WI38 (cell line): ENCODE results near the gene ZNF726.
"Not testable (repeated sequence)": the region's sequence is repeated elsewhere in the genome, so short reads cannot be mapped to it uniquely, and the experiment has no call there.

Experiments
- H3K4me3 ChIP-seq: 2 replicates; pipeline ENCODE4 v1.5.1; 2011; ENCODE audit warnings: low read depth, mild to moderate bottlenecking, control low read depth, low read length
- TF ChIP-seq, protein P1 (sequence below): IDR thresholded peaks from 2 replicates; pipeline ENCODE4 v1.5.1; 2012; ENCODE audit warnings: low read depth, mild to moderate bottlenecking, control low read depth, low read length

Gene ZNF726

DNA sequence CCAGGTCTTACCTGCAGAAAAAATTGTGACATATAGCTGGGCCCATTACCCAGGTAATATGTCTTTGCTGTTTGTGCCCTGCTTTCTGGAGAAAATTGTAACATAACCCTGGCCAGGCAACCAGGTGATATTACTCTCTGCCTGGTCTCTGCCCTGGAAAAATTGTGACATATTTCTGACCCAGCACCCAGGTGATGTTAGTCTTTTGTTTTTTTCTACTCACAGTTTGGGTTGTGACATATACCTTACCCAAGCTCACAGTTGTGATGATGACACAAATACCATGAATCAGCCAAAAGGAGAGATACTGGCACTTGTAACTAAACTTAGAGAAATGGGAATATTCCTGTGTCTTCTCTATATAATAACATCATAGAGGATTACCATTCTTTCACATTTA is 6.5 kb upstream of the ZNF726 start:
- no peak overlapping the region for H3K4me3 ChIP-seq
- TF ChIP-seq, protein P1, sequence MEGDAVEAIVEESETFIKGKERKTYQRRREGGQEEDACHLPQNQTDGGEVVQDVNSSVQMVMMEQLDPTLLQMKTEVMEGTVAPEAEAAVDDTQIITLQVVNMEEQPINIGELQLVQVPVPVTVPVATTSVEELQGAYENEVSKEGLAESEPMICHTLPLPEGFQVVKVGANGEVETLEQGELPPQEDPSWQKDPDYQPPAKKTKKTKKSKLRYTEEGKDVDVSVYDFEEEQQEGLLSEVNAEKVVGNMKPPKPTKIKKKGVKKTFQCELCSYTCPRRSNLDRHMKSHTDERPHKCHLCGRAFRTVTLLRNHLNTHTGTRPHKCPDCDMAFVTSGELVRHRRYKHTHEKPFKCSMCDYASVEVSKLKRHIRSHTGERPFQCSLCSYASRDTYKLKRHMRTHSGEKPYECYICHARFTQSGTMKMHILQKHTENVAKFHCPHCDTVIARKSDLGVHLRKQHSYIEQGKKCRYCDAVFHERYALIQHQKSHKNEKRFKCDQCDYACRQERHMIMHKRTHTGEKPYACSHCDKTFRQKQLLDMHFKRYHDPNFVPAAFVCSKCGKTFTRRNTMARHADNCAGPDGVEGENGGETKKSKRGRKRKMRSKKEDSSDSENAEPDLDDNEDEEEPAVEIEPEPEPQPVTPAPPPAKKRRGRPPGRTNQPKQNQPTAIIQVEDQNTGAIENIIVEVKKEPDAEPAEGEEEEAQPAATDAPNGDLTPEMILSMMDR, result no peak

DNA sequence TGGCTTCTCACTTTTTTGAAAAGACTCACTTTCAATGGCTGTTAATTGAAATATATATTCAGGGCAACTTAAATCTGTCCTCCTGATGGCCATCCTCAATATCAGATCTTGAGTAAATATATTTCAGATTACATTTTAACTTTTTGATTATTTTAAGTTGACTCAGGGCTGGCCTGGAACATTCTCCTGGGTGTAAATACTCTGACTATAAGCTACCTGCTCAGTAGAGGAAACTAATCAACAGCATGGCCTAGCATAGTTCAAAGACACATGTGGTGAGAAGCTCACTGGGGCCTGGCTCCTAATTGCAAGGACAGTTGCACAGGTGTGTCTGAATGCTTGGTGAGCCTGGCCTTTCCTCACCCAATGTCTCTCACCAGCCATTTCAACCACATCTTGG is 5.5 kb upstream of the ZNF726 start:
- H3K4me3 ChIP-seq, result no peak overlapping the region
- TF ChIP-seq, protein P1, result no peak

DNA sequence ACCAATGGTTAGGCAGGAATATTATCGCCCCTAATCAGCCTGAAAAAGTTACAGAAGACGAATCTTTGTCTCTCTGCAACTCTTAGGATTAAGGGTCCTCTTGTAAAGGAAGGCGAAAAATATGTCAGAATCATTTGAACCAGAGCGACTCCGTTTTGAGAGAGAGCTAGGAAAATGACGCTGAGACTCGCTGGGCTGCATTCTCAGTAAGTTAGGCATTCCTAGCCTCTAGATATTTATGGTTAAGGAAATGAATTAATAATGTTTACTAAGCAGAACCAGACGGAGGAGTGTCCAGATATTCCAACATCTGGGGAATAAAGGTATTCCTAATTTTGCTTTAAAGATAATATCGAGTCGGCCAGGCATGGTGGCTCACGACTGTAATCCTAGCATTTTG is 755 bp upstream of the ZNF726 start:
- H3K4me3 ChIP-seq, result no peak overlapping the region
- TF ChIP-seq, protein P1, result no peak

DNA sequence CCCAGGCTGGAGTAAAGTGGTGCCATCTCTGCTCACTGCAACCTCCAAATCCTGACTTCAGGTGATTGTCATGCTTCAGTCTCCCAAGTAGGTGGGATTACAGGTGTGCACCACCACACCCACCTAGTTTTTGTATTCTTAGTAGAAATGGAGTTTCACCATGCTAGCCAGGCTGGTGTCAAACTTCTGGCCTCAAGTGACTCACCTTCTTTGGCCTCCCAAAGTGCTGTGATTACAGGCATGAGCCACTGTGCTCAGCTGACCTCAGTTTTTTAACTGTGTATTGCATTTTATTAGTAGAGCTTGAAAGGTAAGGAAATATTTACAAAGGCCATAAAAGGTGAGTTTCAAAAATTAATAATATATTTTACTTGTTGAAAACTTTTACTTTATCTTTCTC is 2.3 kb downstream of the ZNF726 start:
- TF ChIP-seq, protein P1, result no peak
- H3K4me3 ChIP-seq, result no peak overlapping the region

DNA sequence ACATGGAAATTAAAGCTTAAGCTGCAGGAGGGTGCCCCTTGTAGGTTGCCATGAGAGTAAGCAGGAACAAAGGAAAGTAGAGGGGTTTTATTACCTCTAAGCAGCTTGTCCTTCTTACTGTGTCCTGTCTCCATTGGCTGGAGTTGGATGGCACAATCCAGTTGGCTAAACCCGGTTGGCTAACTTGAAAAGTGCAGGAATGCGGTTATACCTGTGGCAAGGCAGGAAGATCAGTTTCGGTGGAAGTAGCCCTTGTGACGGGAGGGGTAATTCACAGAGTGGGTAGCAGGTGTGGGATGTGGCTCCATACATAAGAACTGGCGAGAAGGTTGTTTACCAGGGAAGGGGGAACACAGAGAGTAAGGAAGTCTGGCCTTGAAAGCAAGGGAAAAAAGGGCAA is 3.2 kb downstream of the ZNF726 start:
- TF ChIP-seq, protein P1, result no peak
- H3K4me3 ChIP-seq, result no peak overlapping the region

DNA sequence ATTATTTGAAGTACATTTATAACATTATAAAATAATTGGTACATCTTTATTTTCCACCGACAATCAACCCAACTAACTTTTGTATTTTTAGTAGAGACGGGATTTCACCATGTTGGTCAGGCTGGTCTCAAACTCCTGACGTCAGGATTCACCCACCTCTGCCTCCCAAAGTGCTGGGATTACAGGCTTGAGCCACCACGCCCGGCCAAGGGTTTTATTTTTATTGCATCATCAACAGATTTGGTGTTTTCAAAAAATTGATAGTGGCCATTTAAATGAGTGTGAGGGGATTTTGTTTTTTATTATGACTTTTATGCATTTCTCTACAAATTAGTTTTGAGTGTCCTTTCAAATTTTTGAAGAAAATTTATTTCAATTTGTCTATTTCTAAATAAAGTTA is 10.6 kb downstream of the ZNF726 start:
- H3K4me3 ChIP-seq, result no peak overlapping the region
- TF ChIP-seq, protein P1, result no peak

DNA sequence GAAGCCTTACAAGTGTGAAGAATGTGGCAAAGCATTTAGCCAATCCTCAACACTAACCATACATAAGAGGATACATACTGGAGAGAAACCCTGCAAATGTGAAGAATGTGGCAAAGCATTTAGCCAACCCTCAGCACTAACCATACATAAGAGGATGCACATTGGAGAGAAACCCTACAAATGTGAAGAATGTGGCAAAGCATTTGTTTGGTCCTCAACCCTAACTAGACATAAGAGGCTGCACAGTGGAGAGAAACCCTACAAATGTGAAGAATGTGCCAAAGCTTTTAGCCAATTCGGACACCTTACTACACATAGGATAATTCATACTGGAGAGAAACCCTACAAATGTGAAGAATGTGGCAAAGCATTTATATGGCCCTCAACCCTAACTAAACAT is 18.2 kb downstream of the ZNF726 start:
- H3K4me3 ChIP-seq, result no peak overlapping the region

DNA sequence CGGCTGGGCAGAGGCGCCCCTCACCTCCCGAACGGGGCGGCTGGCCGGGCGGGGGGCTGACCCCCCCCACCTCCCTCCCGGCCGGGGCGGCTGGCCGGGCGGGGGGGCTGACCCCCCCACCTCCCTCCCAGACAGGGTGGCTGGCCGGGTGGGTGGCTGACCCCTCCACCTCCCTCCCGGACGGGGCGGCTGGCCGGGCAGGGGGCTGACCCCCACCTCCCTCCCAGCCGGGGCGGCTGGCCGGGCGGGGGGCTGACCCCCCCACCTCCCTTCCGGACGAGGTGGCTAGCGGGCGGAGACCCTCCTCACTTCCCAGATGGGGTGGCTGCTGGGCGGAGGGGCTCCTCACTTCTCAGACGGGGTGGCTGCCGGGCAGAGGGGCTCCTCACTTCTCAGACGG is 22.3 kb downstream of the ZNF726 start:
- H3K4me3 ChIP-seq, result not testable (repeated sequence)

More for the DNA sequence above, 18.2 kb downstream of the ZNF726 start:
- TF ChIP-seq, protein P1, result no peak
